Vagina (tissue), 2 donors: ENCODE data around the gene SIGLEC12.

ENCODE experiments used
- CTCF ChIP-seq, 3 experiments: fragments of 450-650 bp in 2 of 3; fragments of 200-600 bp in 1 of 3; sonication (generic) in 1 of 3; IDR thresholded peaks; one replicate each; pipeline ENCODE4 v1.5.1; 2017 to 2019; ENCODE audit warnings: antibody characterized with exemption in 3 of 3, mild to moderate bottlenecking in 2 of 3, moderate library complexity in 2 of 3
- POLR2A ChIP-seq, 2 donors: fragments of 450-650 bp; IDR thresholded peaks; one replicate each; pipeline ENCODE4 v1.6.1; 2017; ENCODE audit warnings: antibody characterized with exemption in 2 of 2, mild to moderate bottlenecking in 2 of 2, moderate library complexity in 2 of 2

DNA sequence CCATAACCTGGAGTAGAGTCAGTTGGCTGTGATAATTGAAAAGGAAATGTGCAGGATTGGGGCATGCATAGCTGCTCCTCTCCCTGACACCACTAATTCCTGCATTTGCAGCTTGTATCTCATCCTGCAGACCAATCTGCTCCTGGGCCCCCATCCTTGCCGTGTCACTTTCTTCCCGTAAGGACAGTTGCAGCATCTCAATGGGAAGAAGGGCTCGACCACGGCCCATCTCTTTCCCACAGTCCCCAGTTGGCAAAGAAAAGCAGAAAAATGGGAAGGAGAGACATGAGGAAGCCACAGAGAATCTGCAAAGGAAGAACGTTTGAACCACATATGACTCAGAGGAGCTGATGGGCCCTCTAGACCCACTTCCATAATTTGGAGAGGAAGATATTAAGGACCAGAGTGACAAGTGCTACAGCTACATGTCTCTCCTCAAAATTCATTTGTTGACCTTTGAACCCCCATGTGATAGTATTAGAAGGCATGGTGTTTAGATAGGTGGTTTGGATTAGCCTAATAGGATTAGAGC, 1.8 kb upstream of the SIGLEC12 start:
- TF ChIP-seq CTCF (IDR thresholded peaks at IDR 0.05) = no peak
- no peak for TF ChIP-seq POLR2A (IDR thresholded peaks at IDR 0.05)
